Stimulated activated CD4-positive, alpha-beta T cell treated with anti-CD3 and anti-CD28 coated beads, Interleukin-2, amount 100 ng/mL, for 24 hours (primary cell): ENCODE results near the gene RBMY1F.
"Not testable (repeated sequence)": the region's sequence is repeated elsewhere in the genome, so short reads cannot be mapped to it uniquely, and the experiment has no call there.

Experiments used
- DNase-seq, 2 donors: peaks; one replicate each; pipeline ENCODE4 v3.0.0-alpha.2; 2020

Gene RBMY1F

DNA sequence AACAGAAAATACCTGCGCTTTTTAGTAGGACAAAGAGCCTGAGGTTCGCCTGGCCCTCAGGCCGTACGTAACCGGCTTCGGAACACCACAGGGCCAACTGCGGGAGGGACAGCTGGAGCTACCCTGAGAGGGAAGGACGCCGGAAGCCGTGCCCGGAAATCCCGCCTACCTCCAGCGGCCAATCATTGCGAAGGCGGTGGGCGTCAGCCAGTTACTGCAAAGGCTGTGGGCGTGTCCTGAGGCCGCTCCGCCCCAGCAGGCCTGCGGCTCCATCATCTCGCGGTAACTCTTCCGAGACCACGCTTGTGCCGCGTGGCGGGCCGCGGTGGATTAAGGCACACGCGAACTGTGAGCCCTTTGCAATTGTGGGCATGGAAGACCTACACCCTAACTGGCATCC lies at the start of gene RBMY1F:
TSS of gene RBMY1F (minus strand) at position 101 of the 400 bp plus-strand sequence. CDS start 1,954 bp downstream, outside the sequence.
- DNase-seq: not testable (repeated sequence)

DNA sequence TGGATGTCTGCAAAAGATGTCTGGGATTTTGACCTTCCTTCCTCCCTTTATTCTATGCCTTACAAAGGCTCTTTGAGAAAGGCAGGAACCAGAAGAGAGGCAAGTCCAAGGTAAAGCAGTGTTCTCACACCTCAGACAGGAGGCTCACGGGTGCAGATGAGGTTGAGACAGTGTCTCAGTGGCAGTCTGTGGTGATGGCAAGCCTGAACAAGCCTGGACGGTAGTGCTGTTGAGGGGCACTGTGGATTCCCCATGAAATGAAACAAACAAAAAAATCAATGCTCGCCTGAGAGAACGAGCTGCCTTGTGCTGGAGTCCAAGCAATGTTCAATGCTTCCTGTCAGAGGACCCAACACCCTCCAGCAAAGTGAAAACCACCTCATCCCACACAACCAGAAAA lies 31.6 kb downstream of the RBMY1F start:
- not testable (repeated sequence) for DNase-seq

DNA sequence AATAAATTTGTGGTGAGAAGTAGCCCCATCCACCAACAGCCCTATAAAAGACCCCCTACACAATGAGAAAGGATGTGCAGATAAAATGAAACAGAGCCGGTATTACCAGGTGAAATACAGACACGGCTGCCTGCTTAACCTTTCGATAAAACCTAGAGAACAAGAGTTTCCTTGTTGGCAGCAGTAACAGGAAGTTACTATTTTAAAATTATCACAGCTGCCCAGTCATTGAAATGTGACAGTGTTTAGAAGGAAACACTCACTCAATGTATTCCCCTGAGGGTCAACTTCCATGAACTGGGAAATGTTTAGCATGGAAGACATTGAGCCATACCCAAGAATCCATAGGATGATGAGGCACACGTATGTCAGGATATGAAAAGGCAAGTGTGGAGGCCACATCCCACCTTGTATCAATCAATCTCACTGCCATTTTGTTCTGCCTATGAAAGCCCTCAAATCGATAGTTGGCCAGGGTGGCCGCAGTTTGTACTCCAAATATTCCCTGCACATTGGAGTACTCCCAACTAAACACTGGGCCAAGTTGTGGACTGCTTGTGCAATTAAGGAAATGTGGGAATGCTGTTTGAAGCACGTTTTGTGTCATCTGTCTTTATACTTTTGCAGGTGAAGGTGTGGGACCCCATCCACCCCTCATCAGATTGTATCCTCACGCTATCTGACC lies 41.6 kb downstream of the RBMY1F start:
- DNase-seq: not testable (repeated sequence)

DNA sequence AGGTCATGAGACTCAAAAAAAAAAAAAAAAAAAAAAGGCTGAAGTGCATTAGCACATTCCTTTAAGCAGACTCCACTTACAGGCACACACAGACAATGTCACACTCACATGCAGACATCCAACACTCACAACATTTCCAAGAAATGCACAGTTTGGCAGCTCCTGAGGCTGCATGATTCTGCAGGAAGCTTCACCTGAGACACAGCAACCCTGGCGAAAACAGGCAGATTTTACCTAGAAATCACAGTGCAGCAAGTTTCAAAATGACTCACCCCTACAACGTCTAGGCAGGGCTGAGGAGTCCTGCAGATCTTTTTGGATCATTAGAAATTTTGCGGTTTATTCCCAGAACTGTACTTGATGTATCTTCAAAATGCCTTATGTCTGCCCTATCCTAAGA lies 48.0 kb downstream of the RBMY1F start:
- DNase-seq: not testable (repeated sequence)

DNA sequence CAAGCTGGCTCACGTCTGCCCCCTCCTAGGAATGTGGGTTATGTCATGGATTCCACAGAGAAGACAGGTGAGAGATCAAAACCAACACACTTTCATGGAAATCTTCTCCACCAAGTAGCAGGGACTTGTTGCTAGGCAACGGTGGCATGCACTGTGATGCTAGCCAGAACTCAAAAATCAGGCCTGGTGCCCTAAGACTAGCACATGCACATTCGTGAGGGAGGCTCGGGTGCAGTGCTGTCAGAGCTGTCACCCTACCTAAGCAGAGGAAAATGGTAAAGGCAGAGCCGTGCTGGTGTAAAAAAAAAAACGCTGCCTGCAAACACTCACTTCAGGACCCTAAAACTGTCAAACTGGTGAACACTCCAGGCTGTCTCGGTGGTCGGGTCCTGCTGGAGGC lies 52.2 kb downstream of the RBMY1F start:
- not testable (repeated sequence) for DNase-seq
